Panc1 (cell line): ENCODE data around the gene GBE1. TPM values are rescaled to one million over a fixed set of nuclear protein-coding genes. Genes with fewer than 3 reads are reported as not detected.

Experiments
- ATAC-seq: fragments of 200-7000 bp; cut with Tn5 transposase; 2 replicates; pipeline ENCODE4 v1.9.1; 2020; ENCODE audit warnings: mild to moderate bottlenecking, moderate library complexity
- BruUV-seq: library from RNA; stranded (reverse); fragments of 400-500 nt; replicated peaks from 2 replicates; lab custom pipeline; 2021; lab: Mats Ljungman, UMichigan
- CTCF ChIA-PET: fragments of 300-600 bp; sonication (Branson Sonifier 250); formaldehyde crosslinking; loops from one replicate; lab custom pipeline; 2022; ENCODE audit warnings: antibody characterized with exemption; lab: Charles Lee
- POLR2A ChIA-PET: fragments of 300-600 bp; sonication (Branson Sonifier 250); formaldehyde crosslinking; loops from one replicate; lab custom pipeline; 2022; ENCODE audit warnings: antibody characterized with exemption; lab: Charles Lee
- DNase-seq: peaks from one replicate; pipeline ENCODE4 v3.0.0-alpha.2; 2010; ENCODE audit warnings: low read depth, low spot score
- H3K27ac ChIP-seq: 2 replicates; pipeline ENCODE4 v1.5.1; 2011; ENCODE audit warnings: mild to moderate bottlenecking, low read length, inconsistent platforms
- H3K27me3 ChIP-seq: fragments of 200-500 bp; sonication (Bioruptor generic); 2 replicates; pipeline ENCODE4 v1.6.0; 2014; ENCODE audit warnings: low read length, inconsistent platforms; ENCODE audit not compliant: control insufficient read depth, insufficient read depth
- H3K36me3 ChIP-seq: fragments of 200-500 bp; sonication (Bioruptor generic); 2 replicates; pipeline ENCODE4 v1.5.1; 2014; ENCODE audit warnings: inconsistent platforms, mild to moderate bottlenecking, low read length, moderate library complexity; ENCODE audit not compliant: control insufficient read depth, insufficient read depth
- H3K4me1 ChIP-seq: 2 replicates; pipeline ENCODE4 v1.5.1; 2011; ENCODE audit warnings: inconsistent platforms, mild to moderate bottlenecking, low read length, moderate library complexity; ENCODE audit not compliant: control insufficient read depth, insufficient read depth
- H3K4me3 ChIP-seq, 2 experiments: 2 replicates each; pipeline ENCODE4 v1.5.1; 2011 to 2012; ENCODE audit warnings: low read depth in 2 of 2, low read length in 2 of 2, mild to moderate bottlenecking in 2 of 2, inconsistent platforms in 1 of 2, moderate library complexity in 1 of 2
- H3K9me3 ChIP-seq: fragments of 200-500 bp; sonication (Bioruptor generic); 2 replicates; pipeline ENCODE4 v1.5.1; 2014; ENCODE audit warnings: low read depth, mild to moderate bottlenecking, inconsistent platforms, low read length, moderate library complexity; ENCODE audit not compliant: control insufficient read depth, insufficient read depth
- CTCF ChIP-seq: fragments of 450-650 bp; IDR thresholded peaks from 2 replicates; pipeline ENCODE4 v1.5.1; 2017; ENCODE audit warnings: mild to moderate bottlenecking
- POLR2AphosphoS5 ChIP-seq: IDR thresholded peaks from 2 replicates; pipeline ENCODE4 v1.6.1; 2012; ENCODE audit warnings: mild to moderate bottlenecking, low read depth, low read length, moderate library complexity
- REST ChIP-seq, 2 experiments: IDR thresholded peaks; 2 replicates each; pipeline ENCODE4 v1.6.1; 2011 to 2012; ENCODE audit warnings: low read depth in 2 of 2, control low read depth in 1 of 2, low read length in 1 of 2, mild to moderate bottlenecking in 1 of 2, moderate library complexity in 1 of 2; ENCODE audit not compliant: insufficient read depth in 1 of 2
- SIN3A ChIP-seq: IDR thresholded peaks from 2 replicates; pipeline ENCODE4 v1.6.1; 2012; ENCODE audit warnings: low read depth, mild to moderate bottlenecking, low read length, moderate library complexity, borderline replicate concordance; ENCODE audit not compliant: insufficient read depth
- TCF7L2 ChIP-seq: IDR thresholded peaks from 2 replicates; pipeline ENCODE4 v1.6.1; 2011; ENCODE audit warnings: mild to moderate bottlenecking, low read depth, low read length, inconsistent platforms
- in situ Hi-C: cut with HindIII; loops from 2 replicates; pipeline ENCODE4 v1.10.0; 2016; ENCODE audit warnings: low sequenced_read_pairs, low pct_unique_long_range_greater_than_20kb
- intact Hi-C: fragments of 100-400 bp; cut with micrococcal nuclease; formaldehyde crosslinking; loops from one replicate; pipeline ENCODE4 v1.10.0; 2022; ENCODE audit not compliant: unreplicated experiment
- total RNA-seq: library from RNA; stranded (reverse); gene quantifications from one replicate; pipeline ENCODE4 v1.2.1, GENCODE V29; 2021; ENCODE audit not compliant: unreplicated experiment

The GBE1 gene
- total RNA-seq, 1 experiment from 2014 or later, result 30.4 TPM

GRCh38 chr3:81470524-81471278 lies 290.7 kb downstream of the GBE1 start:
- in situ Hi-C loops (no loop called here), intact Hi-C loops (no loop called here)
- ChIA-PET CTCF (no interaction called here), POLR2A (no interaction called here)
- no peak for TF ChIP-seq SIN3A
- no peak for TF ChIP-seq TCF7L2
- TF ChIP-seq REST (IDR thresholded peaks at IDR 0.05; ENCODE audit: insufficient read depth in 1 of 2, low read depth in 2 of 2, low read length in 1 of 2), result no peak
- TF ChIP-seq CTCF, result no peak
- no peak for TF ChIP-seq POLR2AphosphoS5
- H3K9me3 ChIP-seq, result no peaks in the 10 kb centered on the region
- no peak overlapping the region for H3K27ac ChIP-seq
- DNase-seq (no peak), ATAC-seq (no peak)
- no peaks in the 10 kb centered on the region for H3K27me3 ChIP-seq
- no peaks in the 10 kb centered on the region for H3K36me3 ChIP-seq
- H3K4me3 ChIP-seq, result no peak overlapping the region
- BruUV-seq, result no TSS peak
- no peaks in the 10 kb centered on the region for H3K4me1 ChIP-seq

- BruUV-seq, result no TSS peak
- ATAC-seq (no peak), DNase-seq (no peak)
- Histone ChIP-seq H3K27ac (no peak overlapping the region), H3K4me1 (no peaks in the 10 kb centered on the region), H3K4me3 (no peak overlapping the region), H3K9me3 (no peaks in the 10 kb centered on the region), H3K27me3 (no peaks in the 10 kb centered on the region), H3K36me3 (no peaks in the 10 kb centered on the region)
- intact Hi-C loops, result no loop called here
- no peak for TF ChIP-seq POLR2AphosphoS5
- no peak for TF ChIP-seq TCF7L2
- TF ChIP-seq SIN3A, result no peak
- no peak for TF ChIP-seq CTCF
- no peak for TF ChIP-seq REST (IDR thresholded peaks at IDR 0.05; ENCODE audit: insufficient read depth in 1 of 2, low read depth in 2 of 2, low read length in 1 of 2)
- ChIA-PET POLR2A (no interaction called here), CTCF (no interaction called here)
- in situ Hi-C loops, result no loop called here
These were observed 293.1 kb downstream of the GBE1 start for GRCh38 chr3:81468391-81468790.
